Naive thymus-derived CD8-positive, alpha-beta T cell (primary cell): ENCODE results near the gene CACNA1B. TPM values are rescaled to one million over a fixed set of nuclear protein-coding genes. Genes with fewer than 3 reads are reported as not detected.
A peak's percentile ranks its signal among the peaks of the same experiment; 100 is the strongest.
"Not testable (repeated sequence)": the region's sequence is repeated elsewhere in the genome, so short reads cannot be mapped to it uniquely, and the experiment has no call there.

ENCODE experiments used
- ATAC-seq, 2 donors: fragments of 150-1000 bp; cut with Tn5 transposase in 1 of 2; sonication (Bioruptor Pico), chemical (Tn5 transposase) in 1 of 2; 1 replicate in 1 of 2; 2 replicates in 1 of 2; pipeline ENCODE4 v1.10.0; 2021; ENCODE audit warnings: mild to moderate bottlenecking in 2 of 2, moderate library complexity in 2 of 2
- POLR2A ChIA-PET: fragments of 350-600 bp; sonication (Branson Sonifier 250); formaldehyde crosslinking; loops from one replicate; lab custom pipeline; 2021; ENCODE audit warnings: antibody characterized with exemption; lab: Charles Lee
- DNase-seq, 10 donors: peaks; one replicate each; pipeline versions ENCODE4 v3.0.0 to v3.0.0-alpha.2; 2020 to 2022
- H3K27ac Mint-ChIP-seq, 10 donors: one replicate each; pipeline ENCODE4 v1.8.0; 2020 to 2022; ENCODE audit warnings: mild to moderate bottlenecking in 10 of 10, mixed read lengths in 10 of 10, moderate library complexity in 4 of 10, inconsistent platforms in 1 of 10
- H3K27me3 Mint-ChIP-seq, 5 donors: one replicate each; pipeline ENCODE4 v1.8.0; 2021 to 2022; ENCODE audit warnings: mixed read lengths in 5 of 5
- H3K36me3 Mint-ChIP-seq, 3 donors: one replicate each; pipeline ENCODE4 v1.8.0; 2020 to 2022; ENCODE audit warnings: mixed read lengths in 3 of 3, mild to moderate bottlenecking in 2 of 3, inconsistent platforms in 1 of 3
- H3K4me1 Mint-ChIP-seq, 4 donors: one replicate each; pipeline ENCODE4 v1.8.0; 2021 to 2022; ENCODE audit warnings: mixed read lengths in 4 of 4
- H3K4me3 Mint-ChIP-seq, 10 donors: one replicate each; pipeline ENCODE4 v1.8.0; 2020 to 2022; ENCODE audit warnings: mild to moderate bottlenecking in 10 of 10, mixed read lengths in 10 of 10, moderate library complexity in 6 of 10, inconsistent platforms in 1 of 10
- H3K9me3 Mint-ChIP-seq, 9 donors: one replicate each; pipeline ENCODE4 v1.8.0; 2020 to 2022; ENCODE audit warnings: mixed read lengths in 9 of 9, mild to moderate bottlenecking in 3 of 9, inconsistent platforms in 1 of 9, moderate library complexity in 1 of 9
- polyA plus RNA-seq, 3 donors: library from polyadenylated mRNA; unstranded; fragments of 300-500 nt; fragmentation: Illumina TruSeq; gene quantifications; one replicate each; pipeline ENCODE4 v1.2.3, GENCODE V29; 2021
- total RNA-seq, 8 experiments: library from RNA in 2 of 8; stranded (reverse) in 2 of 8; gene quantifications; one replicate each; pipeline ENCODE4 v1.2.3 and lab custom pipeline; 2021 to 2026

CACNA1B gene
- total and polyA plus RNA-seq, 5 experiments from 2014 or later, result not detected

DNA sequence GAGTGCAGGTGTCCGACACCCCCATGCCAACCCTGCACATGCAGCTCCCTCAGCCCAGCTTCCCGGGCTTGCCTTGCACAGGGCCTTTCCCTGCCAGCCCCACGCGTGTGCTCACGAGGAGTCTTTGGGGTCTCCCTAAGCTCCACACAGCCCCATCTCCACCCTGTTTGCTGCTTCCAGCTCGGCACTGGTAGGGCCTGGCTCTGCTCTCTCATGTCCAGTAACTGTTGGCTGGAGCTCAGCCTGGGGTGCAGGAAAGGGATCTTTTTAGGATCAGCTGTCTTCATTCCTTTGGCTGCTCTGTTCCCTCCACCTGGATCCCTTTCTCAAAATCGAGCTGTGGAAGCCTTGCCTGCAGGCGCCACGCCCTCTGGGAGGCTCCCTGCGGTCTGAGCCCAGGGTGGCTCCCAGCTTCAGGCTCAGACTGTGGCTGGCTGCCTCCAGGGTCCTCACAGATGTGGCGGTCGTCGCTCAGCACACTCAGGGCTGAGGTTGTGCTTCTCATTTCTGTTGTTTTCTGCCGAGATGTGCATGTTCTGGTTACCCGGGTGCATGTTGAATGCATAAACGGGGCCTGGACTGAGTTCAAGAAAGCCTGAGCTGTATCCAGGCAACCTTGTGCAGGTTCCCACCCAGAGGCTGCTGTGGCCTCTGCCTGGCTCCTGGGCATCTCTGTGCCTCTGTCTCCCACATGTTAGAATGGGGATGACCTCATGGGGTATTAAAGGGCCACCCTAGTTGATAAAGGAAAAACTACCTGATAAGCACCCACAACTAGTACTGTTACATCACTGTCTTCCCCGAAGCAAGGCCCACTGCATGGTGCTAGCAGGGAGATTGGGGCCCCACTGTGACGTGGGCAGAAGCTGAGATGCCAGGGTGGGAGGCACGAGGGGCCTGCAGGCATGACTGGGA, 4.3 kb downstream of the CACNA1B start:
- H3K4me3 Mint-ChIP-seq, result no peak overlapping the region
- POLR2A ChIA-PET, result no interaction called here
- no peak for ATAC-seq
- H3K4me1 Mint-ChIP-seq, result peaks cover 0 to 5% (median under 1%) of the 10 kb centered on the region in 4 donors
- H3K27me3 Mint-ChIP-seq, result peaks cover 2 to 31% (median 22%) of the 10 kb centered on the region in 5 donors
- DNase-seq, result no peak
- peaks cover 0 to 2% (median 0%) of the 10 kb centered on the region in 9 donors for H3K9me3 Mint-ChIP-seq
- H3K27ac Mint-ChIP-seq, result no peak overlapping the region
- H3K36me3 Mint-ChIP-seq, result no peaks in the 10 kb centered on the region

GRCh38 chr9:137882506-137882821, 4.9 kb downstream of the CACNA1B start:
- Mint-ChIP-seq H3K27ac (no peak overlapping the region), H3K27me3 (peaks cover 2 to 30% (median 22%) of the 10 kb centered on the region in 5 donors), H3K9me3 (peaks cover 0 to 2% (median 0%) of the 10 kb centered on the region in 9 donors), H3K36me3 (no peaks in the 10 kb centered on the region), H3K4me3 (no peak overlapping the region), H3K4me1 (peaks cover 0 to 5% (median under 1%) of the 10 kb centered on the region in 4 donors)
- POLR2A ChIA-PET, result no interaction called here
- DNase-seq, result no peak
- ATAC-seq, result no peak

- H3K36me3 Mint-ChIP-seq, POLR2A ChIA-PET, DNase-seq, H3K4me3 Mint-ChIP-seq, H3K4me1 Mint-ChIP-seq, H3K9me3 Mint-ChIP-seq, H3K27ac Mint-ChIP-seq, ATAC-seq: not testable (repeated sequence)
- H3K27me3 Mint-ChIP-seq, result peaks cover 2 to 30% (median 22%) of the 10 kb centered on the region in 5 donors
Measured at GRCh38 chr9:137883977-137884376, 6.4 kb downstream of the CACNA1B start.

DNA sequence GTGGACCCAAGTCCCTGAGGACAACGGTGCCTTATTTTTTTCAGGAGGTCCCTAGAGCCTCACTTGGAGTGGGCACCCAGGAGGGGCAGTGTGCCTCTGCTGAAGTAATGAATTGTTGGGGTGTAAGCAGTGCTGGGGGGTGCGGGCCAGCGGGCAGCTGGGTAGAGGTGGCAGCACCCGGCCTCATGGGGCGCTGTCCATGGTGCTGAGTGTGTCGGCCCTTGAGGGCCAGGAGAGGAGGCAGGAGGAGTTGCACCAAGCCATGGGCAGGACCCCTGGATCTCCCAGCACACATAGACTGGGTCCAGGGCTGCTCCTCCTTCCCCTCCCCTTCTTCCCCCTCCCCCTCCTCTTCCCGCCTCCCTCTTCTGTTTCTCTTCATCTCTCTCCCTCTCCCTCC, 7.0 kb downstream of the CACNA1B start:
- POLR2A ChIA-PET, H3K4me1 Mint-ChIP-seq, H3K9me3 Mint-ChIP-seq, ATAC-seq, H3K27ac Mint-ChIP-seq, H3K4me3 Mint-ChIP-seq, H3K36me3 Mint-ChIP-seq: not testable (repeated sequence)
- H3K27me3 Mint-ChIP-seq, result peaks cover 2 to 26% (median 19%) of the 10 kb centered on the region in 5 donors
- DNase-seq, result peak in 1 of 10 donors; percentile 5

DNA sequence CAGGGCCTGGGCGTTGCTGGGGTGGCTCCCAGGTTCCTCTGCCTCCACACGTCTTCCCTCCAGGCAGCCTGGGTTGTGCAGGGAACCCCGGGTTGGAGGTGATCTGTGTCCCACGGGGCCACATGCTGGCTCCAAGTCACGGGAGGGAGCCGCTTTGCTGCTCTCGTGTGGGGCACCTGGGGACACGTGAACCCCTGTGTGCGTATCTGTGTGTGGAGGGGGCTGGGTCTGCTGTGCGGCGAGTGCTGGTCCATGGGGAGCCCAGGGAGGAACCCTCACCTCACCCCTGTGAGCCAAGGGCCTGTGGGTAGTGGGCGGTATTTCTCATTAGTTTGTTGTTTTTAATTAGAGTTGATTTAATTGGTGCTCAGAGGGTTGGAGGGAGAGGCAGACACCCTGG, 7.5 kb downstream of the CACNA1B start:
- H3K27ac Mint-ChIP-seq, H3K4me3 Mint-ChIP-seq, POLR2A ChIA-PET, H3K4me1 Mint-ChIP-seq, H3K9me3 Mint-ChIP-seq, H3K36me3 Mint-ChIP-seq, ATAC-seq, DNase-seq: not testable (repeated sequence)
- peaks cover 0 to 20% (median 13%) of the 10 kb centered on the region in 5 donors for H3K27me3 Mint-ChIP-seq

- H3K9me3 Mint-ChIP-seq, H3K27me3 Mint-ChIP-seq, H3K27ac Mint-ChIP-seq, DNase-seq, H3K4me1 Mint-ChIP-seq, H3K4me3 Mint-ChIP-seq, H3K36me3 Mint-ChIP-seq, ATAC-seq, POLR2A ChIA-PET: not testable (repeated sequence)
Measured at GRCh38 chr9:137888621-137889020, 11.0 kb downstream of the CACNA1B start.

DNA sequence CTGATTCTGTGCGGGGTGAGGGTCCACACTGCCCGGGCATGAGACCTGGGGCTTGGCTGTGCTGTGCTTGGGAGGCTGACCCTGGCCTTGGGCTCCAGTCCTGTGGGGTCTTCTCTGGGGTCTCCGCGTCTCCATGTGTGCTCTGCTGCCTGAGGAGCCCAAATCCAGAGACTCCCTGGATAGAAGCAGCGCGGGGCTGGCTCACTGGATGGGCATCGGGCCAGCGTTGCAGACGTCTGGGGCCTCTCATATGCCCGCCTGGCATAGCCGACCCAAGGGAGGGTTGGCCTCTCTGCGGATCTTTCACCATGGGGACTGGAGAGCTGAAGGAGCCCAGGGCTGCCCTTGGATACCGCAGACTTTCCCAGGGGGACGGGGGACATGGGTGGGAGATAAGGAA, 12.4 kb downstream of the CACNA1B start:
- DNase-seq, H3K36me3 Mint-ChIP-seq, POLR2A ChIA-PET, H3K27me3 Mint-ChIP-seq, H3K27ac Mint-ChIP-seq, H3K4me1 Mint-ChIP-seq, H3K9me3 Mint-ChIP-seq, ATAC-seq, H3K4me3 Mint-ChIP-seq: not testable (repeated sequence)

DNA sequence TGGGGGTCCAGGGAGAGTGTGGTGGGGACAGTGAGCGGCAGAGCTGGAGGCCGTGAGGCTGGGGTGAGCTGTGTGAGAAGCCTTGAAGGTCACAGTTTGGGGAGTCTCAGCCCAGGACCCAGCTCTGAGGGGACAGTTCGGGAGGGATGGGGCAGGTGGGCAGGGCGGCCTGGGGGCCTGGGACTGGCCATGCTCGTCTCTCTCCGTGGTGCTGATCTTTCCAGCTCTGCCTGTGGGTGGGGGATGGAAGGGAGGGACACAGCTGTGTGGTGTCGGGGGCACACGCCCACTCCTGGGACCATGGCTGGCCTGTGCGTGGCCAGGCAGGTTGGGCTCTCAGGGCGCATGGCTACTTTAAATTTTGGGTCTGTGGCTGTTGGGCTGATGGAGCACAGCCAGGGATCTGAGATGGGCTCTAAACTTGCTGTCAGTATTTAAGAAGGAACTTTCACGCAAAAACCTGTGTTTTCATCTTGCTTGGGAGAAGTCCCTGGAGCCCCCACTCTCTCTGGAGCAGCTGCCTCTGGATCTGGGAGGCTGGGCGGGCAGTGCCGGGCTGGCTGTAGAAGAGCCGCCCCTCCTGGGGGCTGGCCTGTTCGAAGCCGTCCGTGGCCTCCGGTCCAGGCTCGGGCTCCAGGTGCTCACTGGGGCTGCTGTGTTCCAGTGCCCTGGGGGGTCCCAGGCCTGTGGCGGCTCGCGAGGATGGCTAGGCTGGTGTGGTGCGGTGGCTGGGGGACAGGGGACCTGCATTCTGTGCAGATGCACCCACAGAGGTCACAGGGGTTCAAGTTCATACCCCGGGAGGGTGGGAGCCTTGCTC, 13.4 kb downstream of the CACNA1B start:
- H3K27ac Mint-ChIP-seq, H3K4me1 Mint-ChIP-seq, H3K9me3 Mint-ChIP-seq, POLR2A ChIA-PET, H3K27me3 Mint-ChIP-seq, DNase-seq, H3K4me3 Mint-ChIP-seq, ATAC-seq, H3K36me3 Mint-ChIP-seq: not testable (repeated sequence)

DNA sequence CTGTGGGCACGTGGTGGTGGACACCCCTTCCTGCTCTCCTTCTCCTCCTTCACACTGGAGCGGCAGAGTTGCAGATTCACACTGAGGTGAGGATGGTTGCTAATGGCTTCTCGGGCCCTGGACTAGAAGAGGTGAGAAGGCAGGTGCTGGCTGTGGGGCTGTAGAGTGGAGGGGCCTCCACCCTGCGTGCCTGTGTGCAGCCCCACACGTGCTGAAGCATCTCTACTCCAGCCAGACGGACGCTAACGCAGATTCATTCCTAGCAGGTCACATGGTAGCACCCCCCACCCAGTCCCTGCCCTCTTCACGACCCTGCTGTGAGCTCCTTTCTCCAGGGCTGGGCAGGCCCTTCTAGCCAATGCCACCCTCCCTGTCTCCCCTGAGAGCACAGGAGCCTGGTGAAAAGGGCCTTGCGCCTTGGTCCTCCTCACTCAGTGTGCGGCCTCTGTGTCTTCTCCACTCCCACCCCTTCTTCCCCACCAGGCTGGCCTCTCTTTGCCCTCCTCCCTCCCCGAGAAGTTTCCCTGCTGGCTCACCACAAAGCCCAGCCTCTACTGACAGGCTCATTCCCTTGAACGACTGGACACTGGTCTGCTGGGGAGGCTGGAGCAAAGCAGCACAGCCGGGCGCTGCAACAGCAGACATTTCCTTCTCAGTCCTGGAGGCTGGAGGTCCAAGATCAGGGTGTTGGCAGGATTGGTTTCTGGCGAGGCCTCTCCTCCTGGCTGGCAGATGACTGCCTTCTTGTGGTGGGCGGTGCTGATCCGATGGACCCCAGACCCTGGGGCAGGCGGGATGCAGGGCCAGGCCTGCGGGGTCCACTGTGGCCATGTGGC, 14.2 kb downstream of the CACNA1B start:
- peaks cover 0 to 5% (median 0%) of the 10 kb centered on the region in 9 donors for H3K9me3 Mint-ChIP-seq
- POLR2A ChIA-PET, result no interaction called here
- no peaks in the 10 kb centered on the region for H3K36me3 Mint-ChIP-seq
- ATAC-seq, result no peak
- no peak overlapping the region for H3K27ac Mint-ChIP-seq
- DNase-seq, result no peak
- H3K4me3 Mint-ChIP-seq, result no peak overlapping the region
- peaks cover 0 to 3% (median 0%) of the 10 kb centered on the region in 5 donors for H3K27me3 Mint-ChIP-seq
- H3K4me1 Mint-ChIP-seq, result no peaks in the 10 kb centered on the region

DNA sequence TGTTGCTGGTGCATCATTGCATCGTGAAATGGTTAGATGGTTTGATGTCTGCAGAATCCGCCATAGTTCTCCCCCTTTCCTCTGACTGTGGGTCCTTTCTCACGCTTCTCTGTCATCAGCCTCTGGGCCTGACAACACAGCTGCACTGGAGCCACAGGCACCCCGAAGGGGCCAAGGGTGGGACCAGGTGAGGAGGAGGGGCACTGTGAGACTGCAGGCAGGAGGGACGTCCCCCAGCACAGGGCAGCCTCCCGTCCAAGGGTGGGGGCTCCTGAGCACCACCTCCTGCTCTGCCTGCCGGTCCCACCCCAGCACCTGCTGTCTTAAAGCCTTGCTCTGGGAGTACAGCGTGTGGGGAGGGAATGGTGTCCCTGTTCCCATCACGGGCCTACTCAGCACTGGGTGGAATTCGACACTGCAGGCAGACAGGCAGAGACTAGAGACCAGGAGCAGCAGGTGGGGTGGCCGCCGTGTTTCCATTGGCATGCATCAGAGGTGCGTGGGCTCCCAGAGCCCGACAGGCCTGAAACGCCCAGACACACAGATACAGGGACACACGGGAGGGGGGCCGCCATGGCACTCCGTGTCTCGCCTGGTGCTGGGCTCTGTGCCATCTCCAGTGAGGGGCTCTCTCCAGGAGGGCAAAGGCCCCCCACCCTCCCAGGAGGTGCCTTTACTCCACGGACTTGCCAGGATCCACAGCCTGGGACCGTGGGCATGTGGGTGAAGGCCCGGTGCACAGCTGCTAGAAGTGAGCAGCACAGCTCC, 15.0 kb downstream of the CACNA1B start:
- Mint-ChIP-seq H3K27me3 (peaks cover 0 to 3% (median 0%) of the 10 kb centered on the region in 5 donors), H3K27ac (no peak overlapping the region), H3K9me3 (peaks cover 0 to 5% (median 0%) of the 10 kb centered on the region in 9 donors), H3K36me3 (no peaks in the 10 kb centered on the region), H3K4me3 (no peak overlapping the region), H3K4me1 (no peaks in the 10 kb centered on the region)
- DNase-seq, result no peak
- no peak for ATAC-seq
- POLR2A ChIA-PET, result no interaction called here

GRCh38 chr9:137893670-137894069, 16.1 kb downstream of the CACNA1B start:
- POLR2A ChIA-PET, result no interaction called here
- Mint-ChIP-seq H3K27me3 (peaks cover 0 to 7% (median 0%) of the 10 kb centered on the region in 5 donors), H3K9me3 (peaks cover 0 to 12% (median 5%) of the 10 kb centered on the region in 9 donors), H3K4me1 (no peaks in the 10 kb centered on the region), H3K36me3 (peaks cover 0 to 5% (median 0%) of the 10 kb centered on the region in 3 donors), H3K4me3 (no peak overlapping the region), H3K27ac (no peak overlapping the region)
- no peak for ATAC-seq
- DNase-seq, result no peak
